Neural progenitor cell (in vitro differentiated cells): ENCODE measurements around the gene IL6R. TPM values are rescaled to one million over a fixed set of nuclear protein-coding genes. Genes with fewer than 3 reads are reported as not detected.

Source experiments
- DNase-seq: peaks from one replicate; pipeline ENCODE4 v3.0.0-alpha.2; 2016; ENCODE audit warnings: low spot score
- H2AFZ ChIP-seq: fragments of 200-600 bp; sonication (generic); replicated peaks from 2 replicates; pipeline ENCODE4 v1.6.1; 2016; ENCODE audit warnings: antibody characterized with exemption
- H3F3A ChIP-seq: fragments of 200-600 bp; sonication (generic); 2 replicates; pipeline ENCODE4 v1.6.1; 2016; ENCODE audit warnings: antibody characterized with exemption, low read depth
- H3K27ac ChIP-seq: fragments of 200-600 bp; sonication (generic); 2 replicates; pipeline ENCODE4 v1.5.1; 2016; ENCODE audit warnings: mild to moderate bottlenecking
- H3K27me3 ChIP-seq: fragments of 200-600 bp; sonication (generic); 2 replicates; pipeline ENCODE4 v1.6.1; 2016; ENCODE audit warnings: mild to moderate bottlenecking, moderate library complexity
- H3K36me3 ChIP-seq: fragments of 200-600 bp; sonication (generic); 2 replicates; pipeline ENCODE4 v1.5.1; 2016
- H3K4me1 ChIP-seq: fragments of 200-600 bp; sonication (generic); 2 replicates; pipeline ENCODE4 v1.6.1; 2016; ENCODE audit warnings: mixed run types
- H3K4me2 ChIP-seq: fragments of 200-600 bp; sonication (generic); 2 replicates; pipeline ENCODE4 v1.6.1; 2016
- H3K4me3 ChIP-seq: fragments of 200-600 bp; sonication (generic); 2 replicates; pipeline ENCODE4 v1.5.1; 2016
- H3K79me2 ChIP-seq: fragments of 200-600 bp; sonication (generic); 2 replicates; pipeline ENCODE4 v1.6.1; 2016; ENCODE audit warnings: low read depth
- H3K9ac ChIP-seq: fragments of 200-600 bp; sonication (generic); 2 replicates; pipeline ENCODE4 v1.6.1; 2016
- H3K9me3 ChIP-seq: fragments of 200-600 bp; sonication (generic); 2 replicates; pipeline ENCODE4 v1.5.1; 2016; ENCODE audit warnings: low read depth
- H4K20me1 ChIP-seq: fragments of 200-600 bp; sonication (generic); 2 replicates; pipeline ENCODE4 v1.6.1; 2016; ENCODE audit warnings: low read depth
- H3K27ac Mint-ChIP-seq: 3 replicates; pipeline ENCODE4 v1.8.0; 2021; ENCODE audit warnings: mixed read lengths
- H3K27me3 Mint-ChIP-seq: 2 replicates; pipeline ENCODE4 v1.8.0; 2022; ENCODE audit warnings: low read depth, mild to moderate bottlenecking, inconsistent platforms, moderate library complexity, mixed read lengths; ENCODE audit not compliant: insufficient read depth
- H3K36me3 Mint-ChIP-seq: 3 replicates; pipeline ENCODE4 v1.8.0; 2021; ENCODE audit warnings: mixed read lengths
- H3K4me1 Mint-ChIP-seq: 3 replicates; pipeline ENCODE4 v1.8.0; 2021; ENCODE audit warnings: mixed read lengths
- H3K4me3 Mint-ChIP-seq: 3 replicates; pipeline ENCODE4 v1.8.0; 2021; ENCODE audit warnings: mild to moderate bottlenecking, moderate library complexity, mixed read lengths
- H3K9me3 Mint-ChIP-seq: 3 replicates; pipeline ENCODE4 v1.8.0; 2020; ENCODE audit warnings: mixed read lengths
- CTCF ChIP-seq: fragments of 200-600 bp; sonication (generic); IDR thresholded peaks from 2 replicates; pipeline ENCODE4 v1.5.1; 2017; ENCODE audit warnings: antibody characterized with exemption, mild to moderate bottlenecking
- EZH2 ChIP-seq: fragments of 200-600 bp; sonication (generic); IDR thresholded peaks from 2 replicates; pipeline ENCODE4 v1.6.1; 2017; ENCODE audit warnings: antibody characterized with exemption, mild to moderate bottlenecking, moderate library complexity
- EZH2phosphoT487 ChIP-seq: fragments of 200-600 bp; sonication (generic); IDR thresholded peaks from 2 replicates; pipeline ENCODE4 v1.6.1; 2017; ENCODE audit warnings: antibody characterized with exemption
- total RNA-seq: library from RNA; depleted of rRNA; stranded (reverse); fragments of >200 nt; gene quantifications from 2 replicates; pipeline ENCODE4 v1.2.3, GENCODE V29; 2015; ENCODE audit warnings: low replicate concordance

IL6R gene
- total RNA-seq, 1 donor from 2014 or later, result not detected

GRCh38 chr1:154471304-154471703 lies 66.2 kb downstream of the IL6R start:
- no peak overlapping the region for H3K4me3 Mint-ChIP-seq
- TF ChIP-seq EZH2phosphoT487, result no peak
- no peaks in the 10 kb centered on the region for H4K20me1 ChIP-seq
- no peaks in the 10 kb centered on the region for H3K79me2 ChIP-seq
- H3K36me3 ChIP-seq, result no peaks in the 10 kb centered on the region
- H3K9me3 Mint-ChIP-seq, result no peaks in the 10 kb centered on the region
- H3K4me2 ChIP-seq, result no peak overlapping the region
- H3K27ac ChIP-seq, result no peak overlapping the region
- H3K4me3 ChIP-seq, result no peak overlapping the region
- H2AFZ ChIP-seq, result no peak overlapping the region
- DNase-seq, result no peak
- H3K36me3 Mint-ChIP-seq, result no peaks in the 10 kb centered on the region
- no peak overlapping the region for H3K9ac ChIP-seq
- no peaks in the 10 kb centered on the region for H3K27me3 ChIP-seq
- no peak overlapping the region for H3K27ac Mint-ChIP-seq
- peaks cover 8% of the 10 kb centered on the region for H3K27me3 Mint-ChIP-seq
- no peaks in the 10 kb centered on the region for H3F3A ChIP-seq
- H3K4me1 ChIP-seq, result no peaks in the 10 kb centered on the region
- H3K4me1 Mint-ChIP-seq, result peaks cover 20% of the 10 kb centered on the region
- no peaks in the 10 kb centered on the region for H3K9me3 ChIP-seq

GRCh38 chr1:154474802-154475201 lies 69.7 kb downstream of the IL6R start:
- Histone ChIP-seq H3K9ac (no peak overlapping the region), H3K27ac (no peak overlapping the region)

GRCh38 chr1:154476791-154477190 lies 71.6 kb downstream of the IL6R start:
- Mint-ChIP-seq H3K27ac (no peak overlapping the region), H3K9me3 (no peaks in the 10 kb centered on the region), H3K36me3 (no peaks in the 10 kb centered on the region), H3K27me3 (peaks cover 7% of the 10 kb centered on the region), H3K4me3 (no peak overlapping the region), H3K4me1 (peaks cover 15% of the 10 kb centered on the region)
- Histone ChIP-seq H3F3A (peaks cover 7% of the 10 kb centered on the region), H3K27me3 (no peaks in the 10 kb centered on the region), H3K27ac (no peak overlapping the region), H4K20me1 (no peaks in the 10 kb centered on the region), H3K4me2 (no peak overlapping the region), H3K79me2 (no peaks in the 10 kb centered on the region), H3K36me3 (no peaks in the 10 kb centered on the region), H3K9ac (peak overlapping the region; percentile 22), H3K4me1 (peaks cover 4% of the 10 kb centered on the region), H3K9me3 (no peaks in the 10 kb centered on the region), H3K4me3 (no peak overlapping the region), H2AFZ (no peak overlapping the region)
- TF ChIP-seq EZH2 (no peak), EZH2phosphoT487 (no peak), CTCF (no peak)
- no peak for DNase-seq

More at GRCh38 chr1:154474802-154475201, 69.7 kb downstream of the IL6R start:
- TF ChIP-seq EZH2phosphoT487, result no peak
- TF ChIP-seq EZH2, result no peak
- no peak for TF ChIP-seq CTCF
- H3K9me3 Mint-ChIP-seq, result no peaks in the 10 kb centered on the region
- Histone ChIP-seq H2AFZ (no peak overlapping the region), H3K9me3 (no peaks in the 10 kb centered on the region), H3K4me2 (no peak overlapping the region), H3F3A (no peaks in the 10 kb centered on the region), H3K4me3 (no peak overlapping the region), H3K79me2 (no peaks in the 10 kb centered on the region), H3K36me3 (no peaks in the 10 kb centered on the region), H3K27me3 (no peaks in the 10 kb centered on the region), H3K4me1 (no peaks in the 10 kb centered on the region), H4K20me1 (no peaks in the 10 kb centered on the region)
- DNase-seq, result no peak
- peaks cover 10% of the 10 kb centered on the region for H3K27me3 Mint-ChIP-seq
- no peak overlapping the region for H3K4me3 Mint-ChIP-seq
- peaks cover under 1% of the 10 kb centered on the region for H3K4me1 Mint-ChIP-seq
- peak overlapping the region; percentile 53 for H3K27ac Mint-ChIP-seq
- H3K36me3 Mint-ChIP-seq, result no peaks in the 10 kb centered on the region

- Histone ChIP-seq H3K79me2 (no peaks in the 10 kb centered on the region), H3K27ac (no peak overlapping the region), H2AFZ (no peak overlapping the region), H3K4me1 (peaks cover 4% of the 10 kb centered on the region), H3K36me3 (no peaks in the 10 kb centered on the region), H3F3A (peaks cover 7% of the 10 kb centered on the region), H3K4me2 (no peak overlapping the region), H3K9me3 (no peaks in the 10 kb centered on the region), H3K9ac (no peak overlapping the region), H3K27me3 (no peaks in the 10 kb centered on the region), H4K20me1 (no peaks in the 10 kb centered on the region), H3K4me3 (no peak overlapping the region)
- Mint-ChIP-seq H3K27me3 (peaks cover 7% of the 10 kb centered on the region), H3K4me1 (peaks cover 15% of the 10 kb centered on the region), H3K9me3 (no peaks in the 10 kb centered on the region), H3K36me3 (no peaks in the 10 kb centered on the region), H3K27ac (no peak overlapping the region), H3K4me3 (no peak overlapping the region)
- DNase-seq, result no peak
- TF ChIP-seq CTCF (no peak), EZH2 (no peak), EZH2phosphoT487 (no peak)
Observed at GRCh38 chr1:154478013-154478412, 72.9 kb downstream of the IL6R start.
